PC-9 (cell line): Measurements from ENCODE around the gene MAOA. TPM values are rescaled to one million over a fixed set of nuclear protein-coding genes. Genes with fewer than 3 reads are reported as not detected.

ENCODE experiments used
- BruUV-seq: library from RNA; stranded (reverse); fragments of 400-500 nt; replicated peaks from 2 replicates; lab custom pipeline; 2021; lab: Mats Ljungman, UMichigan
- CTCF ChIA-PET: fragments of 300-600 bp; sonication (Branson Sonifier 250); formaldehyde crosslinking; loops from one replicate; lab custom pipeline; 2022; ENCODE audit warnings: antibody characterized with exemption; lab: Charles Lee
- POLR2A ChIA-PET: fragments of 300-600 bp; sonication (Branson Sonifier 250); formaldehyde crosslinking; loops from one replicate; lab custom pipeline; 2022; ENCODE audit warnings: antibody characterized with exemption; ENCODE audit not compliant: unreplicated experiment; lab: Charles Lee
- DNase-seq, 2 experiments: peaks; one replicate each; pipeline versions ENCODE4 v3.0.0 to v3.0.0-alpha.2; 2015 to 2022; ENCODE audit warnings: mixed read lengths in 1 of 2
- H2AFZ ChIP-seq: fragments of 200-600 bp; sonication (generic); 2 replicates; pipeline ENCODE4 v1.8.1; 2017; ENCODE audit warnings: antibody characterized with exemption
- H3F3A ChIP-seq: fragments of 200-600 bp; sonication (generic); 2 replicates; pipeline ENCODE4 v1.8.1; 2017; ENCODE audit warnings: antibody characterized with exemption, mild to moderate bottlenecking, low read depth; ENCODE audit not compliant: insufficient read depth
- H3K27ac ChIP-seq: fragments of 200-600 bp; sonication (generic); 2 replicates; pipeline ENCODE4 v1.6.1; 2016; ENCODE audit warnings: mixed run types
- H3K27me3 ChIP-seq: fragments of 200-600 bp; sonication (generic); 2 replicates; pipeline ENCODE4 v1.6.1; 2016; ENCODE audit warnings: low read depth, mixed run types; ENCODE audit not compliant: insufficient read depth
- H3K36me3 ChIP-seq: fragments of 200-600 bp; sonication (generic); 2 replicates; pipeline ENCODE4 v1.6.1; 2016; ENCODE audit warnings: low read depth, mixed run types
- H3K4me1 ChIP-seq: fragments of 200-600 bp; sonication (generic); replicated peaks from 2 replicates; pipeline ENCODE4 v1.6.1; 2016; ENCODE audit warnings: mixed run types; ENCODE audit not compliant: insufficient read depth
- H3K4me2 ChIP-seq: fragments of 200-600 bp; sonication (generic); 2 replicates; pipeline ENCODE4 v1.6.1; 2017; ENCODE audit warnings: mixed run types
- H3K4me3 ChIP-seq: fragments of 200-600 bp; sonication (generic); 2 replicates; pipeline ENCODE4 v1.6.1; 2016; ENCODE audit warnings: mixed run types
- H3K79me2 ChIP-seq: fragments of 200-600 bp; sonication (generic); 2 replicates; pipeline ENCODE4 v1.6.1; 2017; ENCODE audit warnings: low read depth, mixed run types
- H3K9me2 ChIP-seq: fragments of 200-600 bp; sonication (generic); 2 replicates; pipeline ENCODE4 v1.8.1; 2017; ENCODE audit warnings: mild to moderate bottlenecking; ENCODE audit not compliant: insufficient read depth
- H3K9me3 ChIP-seq: fragments of 200-600 bp; sonication (generic); 2 replicates; pipeline ENCODE4 v1.8.1; 2016; ENCODE audit warnings: low read depth; ENCODE audit not compliant: insufficient read depth
- H4K20me1 ChIP-seq: fragments of 200-600 bp; sonication (generic); 2 replicates; pipeline ENCODE4 v1.8.1; 2017; ENCODE audit not compliant: insufficient read depth
- EZH2 ChIP-seq: fragments of 200-600 bp; sonication (generic); IDR thresholded peaks from 2 replicates; pipeline ENCODE4 v1.8.0; 2017; ENCODE audit warnings: antibody characterized with exemption, low read depth
- intact Hi-C: fragments of 100-400 bp; cut with micrococcal nuclease; formaldehyde crosslinking; loops from one replicate; pipeline ENCODE4 v1.10.0; 2022; ENCODE audit not compliant: unreplicated experiment
- total RNA-seq: library from RNA; stranded (reverse); gene quantifications from 2 replicates; pipeline ENCODE4 v1.2.3, GENCODE V29; 2021
- TF ChIP-seq, protein P1 (sequence below): fragments of 200-600 bp; sonication (generic); conservative IDR thresholded peaks from 2 replicates; pipeline ENCODE4 v1.6.1; 2017; ENCODE audit warnings: mixed run types, antibody characterized with exemption, mild to moderate bottlenecking, moderate library complexity

Gene MAOA
- total RNA-seq, 1 experiment from 2014 or later, result 5.0 TPM

DNA sequence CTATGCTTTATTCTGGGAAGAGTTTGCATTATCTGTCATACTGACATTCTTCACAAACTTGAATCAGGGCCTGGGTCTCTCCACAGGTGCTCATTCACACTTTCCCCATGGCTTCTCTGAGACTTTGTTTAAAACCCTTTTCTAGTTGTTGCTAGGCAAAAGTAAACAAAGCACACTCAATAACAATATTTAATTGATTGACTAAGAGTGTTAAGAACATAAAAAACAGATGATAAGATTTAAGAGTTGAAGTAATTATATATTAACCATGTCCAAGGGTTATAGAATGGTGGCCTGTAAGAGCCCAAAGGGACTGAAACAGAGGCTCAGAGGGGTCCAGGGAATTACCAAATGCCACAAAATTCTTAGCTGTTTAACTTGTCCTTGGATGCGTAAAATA, 7.1 kb downstream of the MAOA start:
- Histone ChIP-seq H3K27ac (no peak overlapping the region), H3K4me1 (no peaks in the 10 kb centered on the region), H2AFZ (no peak overlapping the region), H3K4me3 (no peak overlapping the region), H3K9me3 (no peaks in the 10 kb centered on the region), H3K9me2 (no peaks in the 10 kb centered on the region), H3K4me2 (no peak overlapping the region), H3K27me3 (no peaks in the 10 kb centered on the region), H4K20me1 (no peaks in the 10 kb centered on the region), H3F3A (no peaks in the 10 kb centered on the region), H3K79me2 (no peaks in the 10 kb centered on the region), H3K36me3 (no peaks in the 10 kb centered on the region)
- DNase-seq, result no peak
- TF ChIP-seq, protein P1, sequence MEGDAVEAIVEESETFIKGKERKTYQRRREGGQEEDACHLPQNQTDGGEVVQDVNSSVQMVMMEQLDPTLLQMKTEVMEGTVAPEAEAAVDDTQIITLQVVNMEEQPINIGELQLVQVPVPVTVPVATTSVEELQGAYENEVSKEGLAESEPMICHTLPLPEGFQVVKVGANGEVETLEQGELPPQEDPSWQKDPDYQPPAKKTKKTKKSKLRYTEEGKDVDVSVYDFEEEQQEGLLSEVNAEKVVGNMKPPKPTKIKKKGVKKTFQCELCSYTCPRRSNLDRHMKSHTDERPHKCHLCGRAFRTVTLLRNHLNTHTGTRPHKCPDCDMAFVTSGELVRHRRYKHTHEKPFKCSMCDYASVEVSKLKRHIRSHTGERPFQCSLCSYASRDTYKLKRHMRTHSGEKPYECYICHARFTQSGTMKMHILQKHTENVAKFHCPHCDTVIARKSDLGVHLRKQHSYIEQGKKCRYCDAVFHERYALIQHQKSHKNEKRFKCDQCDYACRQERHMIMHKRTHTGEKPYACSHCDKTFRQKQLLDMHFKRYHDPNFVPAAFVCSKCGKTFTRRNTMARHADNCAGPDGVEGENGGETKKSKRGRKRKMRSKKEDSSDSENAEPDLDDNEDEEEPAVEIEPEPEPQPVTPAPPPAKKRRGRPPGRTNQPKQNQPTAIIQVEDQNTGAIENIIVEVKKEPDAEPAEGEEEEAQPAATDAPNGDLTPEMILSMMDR, result no peak
- no peak for TF ChIP-seq EZH2
- ChIA-PET CTCF (no interaction called here), POLR2A (no interaction called here)
- no TSS peak for BruUV-seq
- intact Hi-C loops, result no loop called here

GRCh38 chrX:43664258-43664657, 8.2 kb downstream of the MAOA start:
- ChIA-PET CTCF (no interaction called here), POLR2A (no interaction called here)
- Histone ChIP-seq H3K79me2 (no peaks in the 10 kb centered on the region), H3K9me2 (no peaks in the 10 kb centered on the region), H3F3A (no peaks in the 10 kb centered on the region), H3K4me2 (no peak overlapping the region), H3K27ac (no peak overlapping the region), H3K4me1 (no peaks in the 10 kb centered on the region), H2AFZ (no peak overlapping the region), H3K4me3 (no peak overlapping the region), H4K20me1 (no peaks in the 10 kb centered on the region), H3K36me3 (no peaks in the 10 kb centered on the region), H3K9me3 (no peaks in the 10 kb centered on the region), H3K27me3 (no peaks in the 10 kb centered on the region)
- TF ChIP-seq, protein P1, result no peak
- no peak for TF ChIP-seq EZH2
- intact Hi-C loops, result no loop called here
- BruUV-seq, result no TSS peak
- DNase-seq, result no peak

DNA sequence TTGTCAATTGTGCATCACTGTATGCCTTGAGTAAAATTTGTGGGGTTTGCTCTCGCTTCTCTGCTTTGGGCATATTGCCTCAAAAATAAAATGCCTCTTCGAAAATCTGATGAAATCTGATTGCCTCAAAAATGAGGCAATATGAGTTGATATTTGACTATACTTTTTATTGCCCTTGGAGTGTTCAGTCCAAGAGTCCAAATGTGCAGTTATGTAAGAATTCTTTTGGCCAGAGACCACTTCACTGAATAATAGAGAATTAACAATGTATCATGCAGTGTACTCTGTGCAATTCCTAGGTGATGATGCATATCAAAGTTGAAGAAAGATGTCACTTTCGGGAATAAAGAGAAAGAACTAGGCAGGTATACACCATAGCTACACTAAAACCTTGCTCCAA, 8.6 kb downstream of the MAOA start:
- Histone ChIP-seq H3K27ac (no peak overlapping the region), H3K27me3 (no peaks in the 10 kb centered on the region), H3K79me2 (no peaks in the 10 kb centered on the region), H3K4me1 (no peaks in the 10 kb centered on the region), H3K36me3 (no peaks in the 10 kb centered on the region), H4K20me1 (no peaks in the 10 kb centered on the region), H2AFZ (no peak overlapping the region), H3K4me2 (no peak overlapping the region), H3K9me3 (no peaks in the 10 kb centered on the region), H3K4me3 (no peak overlapping the region), H3K9me2 (no peaks in the 10 kb centered on the region), H3F3A (no peaks in the 10 kb centered on the region)
- intact Hi-C loops, result no loop called here
- TF ChIP-seq, protein P1, result no peak
- TF ChIP-seq EZH2, result no peak
- no TSS peak for BruUV-seq
- ChIA-PET POLR2A (no interaction called here), CTCF (no interaction called here)
- no peak for DNase-seq
